Measurements from ENCODE around the gene NEURL2. TPM values are rescaled to one million over a fixed set of nuclear protein-coding genes. Genes with fewer than 3 reads are reported as not detected.

NEURL2 gene
- total and polyA plus RNA-seq, 2 experiments from 2014 or later, result 4.6 to 10.9 TPM

GRCh38 chr20:45905505-45906079, 14.6 kb upstream of the NEURL2 start (continued):
- TF ChIP-seq, protein P1, sequence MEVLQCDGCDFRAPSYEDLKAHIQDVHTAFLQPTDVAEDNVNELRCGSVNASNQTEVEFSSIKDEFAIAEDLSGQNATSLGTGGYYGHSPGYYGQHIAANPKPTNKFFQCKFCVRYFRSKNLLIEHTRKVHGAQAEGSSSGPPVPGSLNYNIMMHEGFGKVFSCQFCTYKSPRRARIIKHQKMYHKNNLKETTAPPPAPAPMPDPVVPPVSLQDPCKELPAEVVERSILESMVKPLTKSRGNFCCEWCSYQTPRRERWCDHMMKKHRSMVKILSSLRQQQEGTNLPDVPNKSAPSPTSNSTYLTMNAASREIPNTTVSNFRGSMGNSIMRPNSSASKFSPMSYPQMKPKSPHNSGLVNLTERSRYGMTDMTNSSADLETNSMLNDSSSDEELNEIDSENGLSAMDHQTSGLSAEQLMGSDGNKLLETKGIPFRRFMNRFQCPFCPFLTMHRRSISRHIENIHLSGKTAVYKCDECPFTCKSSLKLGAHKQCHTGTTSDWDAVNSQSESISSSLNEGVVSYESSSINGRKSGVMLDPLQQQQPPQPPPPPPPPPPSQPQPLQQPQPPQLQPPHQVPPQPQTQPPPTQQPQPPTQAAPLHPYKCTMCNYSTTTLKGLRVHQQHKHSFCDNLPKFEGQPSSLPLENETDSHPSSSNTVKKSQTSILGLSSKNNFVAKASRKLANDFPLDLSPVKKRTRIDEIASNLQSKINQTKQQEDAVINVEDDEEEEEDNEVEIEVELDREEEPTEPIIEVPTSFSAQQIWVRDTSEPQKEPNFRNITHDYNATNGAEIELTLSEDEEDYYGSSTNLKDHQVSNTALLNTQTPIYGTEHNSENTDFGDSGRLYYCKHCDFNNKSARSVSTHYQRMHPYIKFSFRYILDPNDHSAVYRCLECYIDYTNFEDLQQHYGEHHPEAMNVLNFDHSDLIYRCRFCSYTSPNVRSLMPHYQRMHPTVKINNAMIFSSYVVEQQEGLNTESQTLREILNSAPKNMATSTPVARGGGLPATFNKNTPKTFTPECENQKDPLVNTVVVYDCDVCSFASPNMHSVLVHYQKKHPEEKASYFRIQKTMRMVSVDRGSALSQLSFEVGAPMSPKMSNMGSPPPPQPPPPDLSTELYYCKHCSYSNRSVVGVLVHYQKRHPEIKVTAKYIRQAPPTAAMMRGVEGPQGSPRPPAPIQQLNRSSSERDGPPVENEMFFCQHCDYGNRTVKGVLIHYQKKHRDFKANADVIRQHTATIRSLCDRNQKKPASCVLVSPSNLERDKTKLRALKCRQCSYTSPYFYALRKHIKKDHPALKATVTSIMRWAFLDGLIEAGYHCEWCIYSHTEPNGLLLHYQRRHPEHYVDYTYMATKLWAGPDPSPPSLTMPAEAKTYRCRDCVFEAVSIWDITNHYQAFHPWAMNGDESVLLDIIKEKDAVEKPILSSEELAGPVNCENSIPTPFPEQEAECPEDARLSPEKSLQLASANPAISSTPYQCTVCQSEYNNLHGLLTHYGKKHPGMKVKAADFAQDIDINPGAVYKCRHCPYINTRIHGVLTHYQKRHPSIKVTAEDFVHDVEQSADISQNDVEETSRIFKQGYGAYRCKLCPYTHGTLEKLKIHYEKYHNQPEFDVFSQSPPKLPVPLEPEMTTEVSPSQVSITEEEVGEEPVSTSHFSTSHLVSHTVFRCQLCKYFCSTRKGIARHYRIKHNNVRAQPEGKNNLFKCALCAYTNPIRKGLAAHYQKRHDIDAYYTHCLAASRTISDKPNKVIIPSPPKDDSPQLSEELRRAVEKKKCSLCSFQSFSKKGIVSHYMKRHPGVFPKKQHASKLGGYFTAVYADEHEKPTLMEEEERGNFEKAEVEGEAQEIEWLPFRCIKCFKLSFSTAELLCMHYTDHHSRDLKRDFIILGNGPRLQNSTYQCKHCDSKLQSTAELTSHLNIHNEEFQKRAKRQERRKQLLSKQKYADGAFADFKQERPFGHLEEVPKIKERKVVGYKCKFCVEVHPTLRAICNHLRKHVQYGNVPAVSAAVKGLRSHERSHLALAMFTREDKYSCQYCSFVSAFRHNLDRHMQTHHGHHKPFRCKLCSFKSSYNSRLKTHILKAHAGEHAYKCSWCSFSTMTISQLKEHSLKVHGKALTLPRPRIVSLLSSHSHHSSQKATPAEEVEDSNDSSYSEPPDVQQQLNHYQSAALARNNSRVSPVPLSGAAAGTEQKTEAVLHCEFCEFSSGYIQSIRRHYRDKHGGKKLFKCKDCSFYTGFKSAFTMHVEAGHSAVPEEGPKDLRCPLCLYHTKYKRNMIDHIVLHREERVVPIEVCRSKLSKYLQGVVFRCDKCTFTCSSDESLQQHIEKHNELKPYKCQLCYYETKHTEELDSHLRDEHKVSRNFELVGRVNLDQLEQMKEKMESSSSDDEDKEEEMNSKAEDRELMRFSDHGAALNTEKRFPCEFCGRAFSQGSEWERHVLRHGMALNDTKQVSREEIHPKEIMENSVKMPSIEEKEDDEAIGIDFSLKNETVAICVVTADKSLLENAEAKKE (CRISPR knock-in tag; IDR thresholded peaks at IDR 0.05), result no peak
- TF ChIP-seq EZH2 (IDR thresholded peaks at IDR 0.05; ENCODE audit: low read depth, unreplicated experiment), result no peak
- no peak for TF ChIP-seq REST (IDR thresholded peaks at IDR 0.05; ENCODE audit: unreplicated experiment)
- TF ChIP-seq ZNF114 (CRISPR knock-in tag; IDR thresholded peaks at IDR 0.05), result no peak
- TF ChIP-seq JUNB (IDR thresholded peaks at IDR 0.05; ENCODE audit: unreplicated experiment), result no peak
- TF ChIP-seq STAT1 (IDR thresholded peaks at IDR 0.05; ENCODE audit: unreplicated experiment), result no peak

Data from GM23338 (cell line).